Endothelial cell of umbilical vein (primary cell): ENCODE data around the gene BCO2. TPM values are rescaled to one million over a fixed set of nuclear protein-coding genes. Genes with fewer than 3 reads are reported as not detected.

Source experiments
- BruUV-seq: library from RNA; stranded (reverse); fragments of 400-500 nt; replicated peaks from 2 replicates; lab custom pipeline; 2021; lab: Mats Ljungman, UMichigan
- CTCF ChIA-PET: fragments of 300-600, 350-600 bp; sonication (Branson Sonifier 250); formaldehyde crosslinking; loops from one replicate; lab custom pipeline; 2021; ENCODE audit warnings: antibody characterized with exemption, inconsistent platforms; lab: Charles Lee
- POLR2A ChIA-PET: fragments of 300-600, 350-600 bp; sonication (Branson Sonifier 250); formaldehyde crosslinking; loops from one replicate; lab custom pipeline; 2021; ENCODE audit warnings: antibody characterized with exemption, inconsistent platforms; lab: Charles Lee
- DNase-seq: peaks from one replicate; pipeline ENCODE4 v3.0.0-alpha.2; 2011; ENCODE audit warnings: low read depth, low spot score
- FAIRE-seq: peaks from 2 replicates; lab custom pipeline; 2011; peaks lifted over from hg19 to GRCh38; lab: Jason Lieb, UNC
- H2AFZ ChIP-seq: 2 replicates; pipeline ENCODE4 v1.6.0; 2012; ENCODE audit warnings: low read depth, low read length, control low read depth, inconsistent platforms
- H3K27ac ChIP-seq: 2 replicates; pipeline ENCODE4 v1.5.1; 2011; ENCODE audit warnings: low read depth, mild to moderate bottlenecking, control low read depth, low read length, moderate library complexity; ENCODE audit not compliant: insufficient read depth
- H3K27me3 ChIP-seq, 2 experiments: 2 replicates each; pipeline versions ENCODE4 v1.6.0 to v1.6.1; 2011; ENCODE audit warnings: low read length in 2 of 2, mixed read lengths in 1 of 2; ENCODE audit not compliant: control insufficient read depth in 2 of 2, insufficient read depth in 2 of 2
- H3K36me3 ChIP-seq, 2 experiments: 2 replicates in 1 of 2; 3 replicates in 1 of 2; pipeline ENCODE4 v1.5.1; 2011; ENCODE audit warnings: low read length in 2 of 2, mild to moderate bottlenecking in 1 of 2, moderate library complexity in 1 of 2; ENCODE audit not compliant: control insufficient read depth in 2 of 2, insufficient read depth in 2 of 2; ENCODE audit errors: extremely low read depth in 1 of 2
- H3K4me1 ChIP-seq: 3 replicates; pipeline ENCODE4 v1.5.1; 2011; ENCODE audit warnings: mild to moderate bottlenecking, low read length; ENCODE audit not compliant: control insufficient read depth, insufficient read depth; ENCODE audit errors: extremely low read depth
- H3K4me2 ChIP-seq: 2 replicates; pipeline ENCODE4 v1.6.1; 2011; ENCODE audit warnings: low read length, control low read depth, mixed read lengths; ENCODE audit not compliant: insufficient read depth
- H3K4me3 ChIP-seq, 3 experiments: fragments of 200-600 bp in 1 of 3; sonication (generic), shearing (Covaris generic) in 1 of 3; replicated peaks in 1 of 3; 2 replicates each; pipeline ENCODE4 v1.5.1; 2011 to 2016; ENCODE audit warnings: control low read depth in 3 of 3, low read length in 3 of 3, mild to moderate bottlenecking in 2 of 3, inconsistent platforms in 1 of 3, low read depth in 1 of 3, moderate library complexity in 1 of 3; ENCODE audit not compliant: insufficient read depth in 1 of 3
- H3K79me2 ChIP-seq: 2 replicates; pipeline ENCODE4 v1.6.0; 2012; ENCODE audit warnings: low read length, inconsistent platforms; ENCODE audit not compliant: control insufficient read depth, insufficient read depth
- H3K9ac ChIP-seq: replicated peaks from 2 replicates; pipeline ENCODE3; 2011; ENCODE audit warnings: low read length, control low read depth; ENCODE audit not compliant: insufficient read depth; ENCODE audit errors: extremely low read depth
- H3K9me1 ChIP-seq: replicated peaks from 3 replicates; pipeline ENCODE4 v1.6.0; 2011; ENCODE audit warnings: mild to moderate bottlenecking, low read length; ENCODE audit not compliant: control insufficient read depth, insufficient read depth; ENCODE audit errors: extremely low read depth
- H3K9me3 ChIP-seq: replicated peaks from 2 replicates; pipeline ENCODE4 v1.5.1; 2012; ENCODE audit warnings: low read length, inconsistent platforms; ENCODE audit not compliant: control insufficient read depth, insufficient read depth
- H4K20me1 ChIP-seq: replicated peaks from 2 replicates; pipeline ENCODE3; 2011; ENCODE audit warnings: mild to moderate bottlenecking, low read length; ENCODE audit not compliant: control insufficient read depth, insufficient read depth; ENCODE audit errors: extremely low read depth
- CTCF ChIP-seq, 2 donors: IDR thresholded peaks; 1 replicate in 1 of 2; 2 replicates in 1 of 2; pipeline ENCODE4 v1.5.1; 2011; ENCODE audit warnings: low read length in 2 of 2, mild to moderate bottlenecking in 2 of 2, moderate library complexity in 2 of 2, control low read depth in 1 of 2, inconsistent platforms in 1 of 2, low read depth in 1 of 2; ENCODE audit not compliant: insufficient read depth in 1 of 2; ENCODE audit errors: extremely low read depth in 1 of 2
- EZH2 ChIP-seq: IDR thresholded peaks from 2 replicates; pipeline ENCODE4 v1.6.1; 2012; ENCODE audit warnings: borderline replicate concordance, low read depth, mild to moderate bottlenecking, moderate library complexity, low read length, inconsistent platforms; ENCODE audit not compliant: severe bottlenecking
- FOS ChIP-seq: IDR thresholded peaks from 2 replicates; pipeline ENCODE4 v1.6.1; 2011; ENCODE audit warnings: mild to moderate bottlenecking, low read length, moderate library complexity, borderline replicate concordance; ENCODE audit not compliant: insufficient read depth
- GATA2 ChIP-seq: IDR thresholded peaks from 2 replicates; pipeline ENCODE4 v1.7.0; 2011; ENCODE audit warnings: low read depth, mild to moderate bottlenecking, moderate library complexity, mixed read lengths, low read length; ENCODE audit not compliant: insufficient read length, insufficient read depth
- POLR2A ChIP-seq: IDR thresholded peaks from 2 replicates; pipeline ENCODE4 v1.6.1; 2012; ENCODE audit warnings: low read depth, mild to moderate bottlenecking, control low read depth, low read length
- POLR2AphosphoS5 ChIP-seq: IDR thresholded peaks from 2 replicates; pipeline ENCODE4 v1.6.1; 2012; ENCODE audit warnings: low read depth, mild to moderate bottlenecking, control low read depth, low read length, moderate library complexity; ENCODE audit not compliant: insufficient read depth
- dilution Hi-C: fragments of 300-500 bp; cut with MboI; formaldehyde crosslinking; loops from one replicate; pipeline ENCODE4 v1.15.0; 2019; ENCODE audit warnings: low sequenced_read_pairs; ENCODE audit not compliant: extremely low pct_ligation_motif_present
- intact Hi-C: fragments of 100-400 bp; cut with micrococcal nuclease; formaldehyde crosslinking; loops from one replicate; pipeline ENCODE4 v1.10.0; 2022
- polyA plus RNA-seq, 4 experiments: library from polyadenylated mRNA; depleted of rRNA in 3 of 4; stranded (reverse) in 3 of 4; unstranded in 1 of 4; fragments of >200 nt; gene quantifications; 2 replicates each; pipeline versions ENCODE4 v1.2.1 to v1.2.3, GENCODE V29; 2011 to 2012; ENCODE audit warnings: missing spikeins in 1 of 4
- total RNA-seq: library from RNA; stranded (reverse); gene quantifications from 2 replicates; pipeline ENCODE4 v1.2.3, GENCODE V29; 2021

The BCO2 gene
- total and polyA plus RNA-seq, 2 donors (not counting 3 experiments of a cell fraction or from before 2014, with no cell fraction given): 0.58 to 1.9 TPM

DNA sequence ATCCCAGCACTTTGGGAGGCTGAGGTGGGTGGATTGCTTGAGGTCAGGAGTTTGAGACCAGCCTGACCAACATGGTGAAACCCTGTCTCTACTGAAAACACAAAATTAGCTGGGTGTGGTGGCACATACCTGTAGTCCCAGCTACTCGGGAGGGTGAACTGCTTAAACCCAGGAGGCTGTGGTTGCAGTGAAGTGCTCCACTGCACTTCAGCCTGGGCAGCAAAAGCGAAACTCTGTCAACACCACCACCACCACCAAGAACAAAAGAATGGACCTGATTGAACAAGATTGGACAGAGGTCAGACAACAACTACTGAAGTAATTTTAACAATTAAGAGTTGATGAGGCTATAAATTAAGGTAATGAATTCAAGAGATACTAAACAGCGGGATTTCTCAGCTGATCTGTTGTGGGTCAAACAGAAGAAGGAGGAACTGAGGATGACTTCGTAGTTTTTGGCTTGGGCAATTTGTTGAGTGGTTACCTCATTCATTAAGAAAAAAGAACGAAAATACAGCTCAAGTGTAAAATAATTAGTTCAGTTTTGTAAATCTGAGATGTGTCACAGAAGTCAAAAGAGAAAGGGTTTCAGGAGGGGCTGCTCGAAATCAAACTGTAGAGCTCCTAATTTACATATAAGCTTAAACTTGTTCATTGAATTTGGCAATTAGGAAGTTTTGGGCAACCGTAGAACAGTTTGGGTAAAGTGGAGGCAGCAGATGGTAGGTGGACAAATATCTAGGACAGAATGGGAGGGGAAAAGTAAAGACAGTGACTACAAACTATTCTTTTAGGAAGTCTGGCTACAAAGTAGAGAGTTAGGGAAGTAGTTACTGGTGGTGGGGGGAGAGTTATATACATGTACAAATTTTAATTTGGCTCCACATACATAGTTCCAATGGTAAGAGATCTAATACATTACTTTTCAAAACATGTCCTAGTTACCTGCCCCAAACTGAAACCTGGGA, 15.9 kb upstream of the BCO2 start:
- Histone ChIP-seq H3K27me3 (no peaks in the 10 kb centered on the region), H3K4me3 (no peak overlapping the region), H4K20me1 (no peaks in the 10 kb centered on the region), H3K9me3 (no peaks in the 10 kb centered on the region), H3K4me1 (peaks cover 10% of the 10 kb centered on the region), H3K9ac (no peak overlapping the region), H3K79me2 (no peaks in the 10 kb centered on the region), H3K36me3 (no peaks in the 10 kb centered on the region), H3K9me1 (no peaks in the 10 kb centered on the region), H3K27ac (no peak overlapping the region), H2AFZ (no peak overlapping the region), H3K4me2 (no peak overlapping the region)
- intact Hi-C loops (no loop called here), dilution Hi-C loops (no loop called here)
- BruUV-seq: no TSS peak
- CTCF ChIA-PET: interaction anchor here (1.0 to 1.7 kb wide), 4 partner anchors 10 to 46 kb away, joined by 3 to 7 read pairs (median 4); partner anchors contain the start of gene BCO2
- no peak for DNase-seq
- POLR2A ChIA-PET: interaction anchor here (0.5 kb wide), 1 partner anchor 9 kb away, joined by 4 read pairs; no protein-coding TSS in a partner anchor
- FAIRE-seq: no peak
- TF ChIP-seq FOS (no peak), GATA2 (no peak), CTCF (IDR thresholded peaks at IDR 0.05; ENCODE audit: extremely low read depth in 1 of 2, insufficient read depth in 1 of 2, low read depth in 1 of 2, low read length in 2 of 2) (no peak), EZH2 (no peak), POLR2A (no peak), POLR2AphosphoS5 (no peak)
